Umbilical cord (tissue), 2 donors: Measurements from ENCODE around the gene ZER1. TPM values are rescaled to one million over a fixed set of nuclear protein-coding genes. Genes with fewer than 3 reads are reported as not detected.
"Not testable (repeated sequence)": the region's sequence is repeated elsewhere in the genome, so short reads cannot be mapped to it uniquely, and the experiment has no call there.

Source experiments
- DNase-seq: peaks from one replicate; pipeline ENCODE4 v3.0.0-alpha.2; 2015; ENCODE audit warnings: low spot score
- total RNA-seq: library from RNA; depleted of rRNA; stranded (reverse); fragments of >200 nt; gene quantifications from one replicate; pipeline ENCODE4 v1.2.3, GENCODE V29; 2014; ENCODE audit warnings: low replicate concordance; ENCODE audit not compliant: insufficient read depth

The ZER1 gene
- total RNA-seq, 1 donor from 2014 or later = 15.4 TPM

DNA sequence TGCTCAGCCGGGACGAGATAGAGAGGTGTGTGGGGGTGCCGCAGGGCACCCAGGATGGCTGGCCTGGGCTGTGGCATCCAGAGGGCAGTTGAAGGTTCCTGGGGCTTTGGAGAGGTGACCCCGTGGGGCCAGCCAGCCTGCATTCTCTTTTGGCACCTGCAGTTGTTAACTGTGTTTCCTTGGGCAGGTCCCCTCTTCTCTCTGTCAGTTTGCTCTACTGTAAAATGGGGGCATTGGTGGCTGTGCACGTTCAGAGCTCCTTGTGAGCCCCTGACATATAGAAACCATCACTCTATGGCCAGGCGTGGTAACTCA lies 56.3 kb downstream of the ZER1 start:
- DNase-seq = no peak

DNA sequence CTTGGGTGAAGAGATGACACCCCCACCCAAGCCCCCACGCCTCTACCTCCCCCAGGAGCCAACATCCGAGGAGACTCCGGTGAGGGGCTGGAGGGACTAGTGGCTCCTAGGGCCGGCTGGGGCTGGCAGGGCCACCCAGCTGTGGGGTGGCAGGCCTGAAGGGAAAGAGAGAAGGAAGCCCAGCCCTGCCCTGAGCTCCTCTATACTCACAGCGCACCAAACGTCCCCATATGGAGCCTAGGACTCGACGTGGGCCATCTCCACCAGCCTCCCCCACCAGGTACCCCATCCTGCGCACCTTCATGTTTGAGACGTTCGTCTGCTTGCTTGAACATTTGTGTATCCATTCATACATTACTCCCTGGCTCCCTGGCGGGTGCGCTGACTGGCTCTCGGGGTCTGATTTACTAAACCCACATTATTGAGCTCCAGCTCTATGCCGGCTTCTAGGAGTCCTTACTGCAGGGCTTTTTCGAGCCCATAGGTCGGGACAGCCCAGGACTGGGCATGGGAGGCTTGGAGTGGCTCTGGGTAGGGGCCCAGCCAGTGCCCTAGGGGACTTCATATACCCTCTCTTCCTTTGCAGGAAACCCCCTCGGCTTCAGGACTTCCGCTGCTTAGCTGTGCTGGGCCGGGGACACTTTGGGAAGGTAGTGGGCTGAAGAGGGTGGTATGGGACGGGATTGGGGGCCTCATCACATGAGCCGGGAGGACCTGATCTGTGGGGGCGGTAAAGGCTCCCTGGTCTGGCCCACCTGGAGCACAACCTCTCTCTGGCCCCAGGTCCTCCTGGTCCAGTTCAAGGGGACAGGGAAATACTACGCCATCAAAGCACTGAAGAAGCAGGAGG lies 56.9 kb downstream of the ZER1 start:
- DNase-seq = no peak

- no peak for DNase-seq
These were observed 57.7 kb downstream of the ZER1 start for GRCh38 chr9:128713941-128714573.

GRCh38 chr9:128713411-128713780 lies 58.3 kb downstream of the ZER1 start:
- DNase-seq = no peak

DNA sequence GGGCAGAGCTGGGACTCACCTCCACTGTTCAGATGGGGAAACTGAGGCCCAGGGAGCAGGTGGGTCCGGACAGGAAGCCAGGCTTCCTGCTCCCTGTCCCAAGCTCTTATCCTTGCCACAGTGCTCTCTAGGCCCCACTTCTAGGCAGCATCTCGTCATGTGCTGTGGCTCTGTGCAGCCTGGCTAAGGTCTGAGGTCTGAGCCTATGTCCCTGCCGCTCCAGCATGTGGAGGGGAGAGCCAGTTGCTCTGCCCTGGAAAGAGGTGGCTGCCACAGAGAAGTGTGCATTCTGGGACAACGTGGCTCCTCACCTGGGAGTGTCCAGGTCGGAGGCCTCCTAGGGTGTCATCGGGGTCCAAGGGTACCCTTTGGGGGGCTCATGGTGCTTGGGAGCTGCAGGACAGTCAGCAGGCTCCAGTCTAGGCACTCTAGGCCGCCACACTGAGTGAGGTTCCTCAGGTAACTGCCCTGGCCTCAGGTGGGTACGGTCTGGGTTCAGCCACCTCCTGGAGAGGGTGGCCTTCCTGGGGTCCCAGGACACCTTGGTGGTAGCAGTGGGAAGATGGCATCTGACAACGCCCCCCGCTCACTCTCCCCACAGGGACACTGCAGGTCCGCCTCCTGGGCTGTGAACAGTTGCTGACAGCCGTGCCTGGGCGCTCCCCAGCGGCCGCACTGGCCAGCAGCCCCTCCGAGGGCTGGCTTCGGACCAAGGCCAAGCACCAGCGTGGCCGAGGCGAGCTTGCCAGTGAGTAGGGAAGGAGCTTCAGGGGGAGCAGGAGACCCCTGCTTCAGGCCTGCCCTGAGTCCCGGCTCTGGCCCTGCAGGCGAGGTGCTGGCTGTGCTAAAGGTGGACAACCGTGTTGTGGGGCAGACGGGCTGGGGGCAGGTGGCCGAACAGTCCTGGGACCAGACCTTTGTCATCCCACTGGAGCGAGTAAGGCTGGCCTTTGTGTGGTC lies 59.0 kb downstream of the ZER1 start:
- no peak for DNase-seq

DNA sequence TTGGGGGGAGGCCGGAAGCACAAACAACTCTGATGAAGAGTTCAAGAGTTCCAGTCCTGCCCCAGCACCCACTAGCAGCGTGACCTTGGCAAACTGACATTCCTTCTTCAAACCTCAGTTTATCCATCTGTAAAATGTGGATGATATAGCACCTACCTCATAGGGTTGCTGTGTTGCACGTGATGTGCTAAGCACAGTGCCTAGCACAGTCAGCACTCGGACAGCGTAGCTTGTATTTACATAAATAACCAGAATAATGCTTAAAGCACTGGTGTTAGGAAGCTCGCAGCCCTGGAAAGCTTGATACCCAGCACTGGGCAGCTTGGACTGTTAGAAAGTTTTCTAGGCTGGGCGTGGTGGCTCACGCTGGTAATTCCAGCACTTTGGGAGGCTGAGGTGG lies 64.3 kb downstream of the ZER1 start:
- DNase-seq = no peak

DNA sequence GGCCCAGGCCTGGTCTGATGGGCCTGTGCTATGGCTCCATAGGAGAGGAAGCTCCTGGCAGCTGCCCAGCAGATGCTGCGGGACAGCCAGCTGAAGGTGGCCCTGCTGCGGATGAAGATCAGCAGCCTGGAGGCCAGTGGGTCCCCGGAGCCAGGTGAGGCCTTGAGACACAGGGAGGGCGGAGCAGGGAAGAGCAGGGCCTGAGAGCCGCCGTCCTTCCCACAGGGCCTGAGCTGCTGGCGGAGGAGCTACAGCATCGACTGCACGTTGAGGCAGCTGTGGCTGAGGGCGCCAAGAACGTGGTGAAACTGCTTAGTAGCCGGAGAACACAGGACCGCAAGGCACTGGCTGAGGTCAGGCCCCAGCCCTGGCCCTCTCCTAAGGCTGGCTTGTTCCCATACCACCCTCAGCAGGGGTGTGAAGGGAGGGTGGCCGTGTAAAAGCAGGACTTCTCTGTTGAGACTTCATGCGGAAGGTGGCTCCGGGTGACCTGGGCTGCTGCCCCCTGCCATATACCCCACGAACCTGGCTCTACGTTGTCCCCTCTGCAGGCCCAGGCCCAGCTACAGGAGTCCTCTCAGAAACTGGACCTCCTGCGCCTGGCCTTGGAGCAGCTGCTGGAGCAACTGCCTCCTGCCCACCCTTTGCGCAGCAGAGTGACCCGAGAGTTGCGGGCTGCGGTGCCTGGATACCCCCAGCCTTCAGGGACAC lies 64.9 kb downstream of the ZER1 start:
- DNase-seq = no peak

DNA sequence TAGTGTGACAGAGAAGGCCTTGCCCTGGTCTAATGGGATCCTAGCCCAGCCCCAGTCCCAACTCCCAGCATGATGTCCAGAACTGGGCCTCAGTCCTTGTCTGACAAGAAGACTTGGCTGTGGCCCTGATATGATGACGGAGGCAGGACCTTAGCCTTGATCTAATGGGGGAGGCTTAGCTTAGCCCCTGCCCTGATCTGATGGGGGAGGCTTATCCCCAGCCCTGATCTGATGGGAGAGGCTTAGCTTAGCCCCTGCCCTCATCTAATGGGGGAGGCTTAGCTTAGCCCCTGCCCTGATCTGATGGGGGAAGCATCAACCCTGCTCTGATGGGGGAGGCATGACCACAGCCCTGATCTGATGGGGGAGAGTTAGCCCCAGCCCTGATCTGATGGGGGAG lies 65.7 kb downstream of the ZER1 start:
- DNase-seq = no peak

DNA sequence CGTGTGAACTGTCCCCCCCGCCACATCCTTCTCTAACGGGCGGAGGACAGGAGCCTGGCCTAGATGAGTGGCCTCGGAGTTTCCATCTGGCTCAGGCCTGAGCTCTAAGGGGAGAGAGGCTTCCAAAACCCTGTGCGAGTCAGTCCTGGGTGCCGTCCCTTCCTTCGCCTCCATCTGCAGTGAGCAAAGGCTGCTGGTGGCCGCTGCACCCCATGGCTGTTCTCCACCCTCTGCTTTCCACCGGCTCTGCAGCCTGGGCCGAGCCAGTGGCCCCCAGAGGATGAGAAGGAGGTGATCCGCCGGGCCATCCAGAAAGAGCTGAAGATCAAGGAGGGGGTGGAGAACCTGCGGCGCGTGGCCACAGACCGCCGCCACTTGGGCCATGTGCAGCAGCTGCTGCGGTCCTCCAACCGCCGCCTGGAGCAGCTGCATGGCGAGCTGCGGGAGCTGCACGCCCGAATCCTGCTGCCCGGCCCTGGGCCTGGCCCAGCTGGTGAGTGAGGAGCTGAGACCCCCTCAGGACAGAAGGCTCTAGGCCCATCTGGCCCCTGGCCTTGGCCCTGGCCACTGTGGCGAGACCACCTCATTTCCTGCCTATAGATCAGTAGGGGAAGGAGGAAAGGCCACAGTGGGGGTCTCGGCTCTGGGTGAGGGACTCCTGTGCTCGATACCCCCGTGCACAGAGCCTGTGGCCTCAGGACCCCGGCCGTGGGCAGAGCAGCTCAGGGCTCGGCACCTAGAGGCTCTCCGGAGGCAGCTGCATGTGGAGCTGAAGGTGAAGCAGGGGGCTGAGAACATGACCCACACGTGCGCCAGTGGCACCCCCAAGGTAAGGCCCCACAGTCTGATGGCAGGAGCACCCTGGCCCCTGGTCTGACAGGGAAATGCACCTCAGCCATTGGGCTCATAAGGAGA lies 66.4 kb downstream of the ZER1 start:
- DNase-seq = no peak

GRCh38 chr9:128704356-128704670 lies 67.4 kb downstream of the ZER1 start:
- DNase-seq = no peak

DNA sequence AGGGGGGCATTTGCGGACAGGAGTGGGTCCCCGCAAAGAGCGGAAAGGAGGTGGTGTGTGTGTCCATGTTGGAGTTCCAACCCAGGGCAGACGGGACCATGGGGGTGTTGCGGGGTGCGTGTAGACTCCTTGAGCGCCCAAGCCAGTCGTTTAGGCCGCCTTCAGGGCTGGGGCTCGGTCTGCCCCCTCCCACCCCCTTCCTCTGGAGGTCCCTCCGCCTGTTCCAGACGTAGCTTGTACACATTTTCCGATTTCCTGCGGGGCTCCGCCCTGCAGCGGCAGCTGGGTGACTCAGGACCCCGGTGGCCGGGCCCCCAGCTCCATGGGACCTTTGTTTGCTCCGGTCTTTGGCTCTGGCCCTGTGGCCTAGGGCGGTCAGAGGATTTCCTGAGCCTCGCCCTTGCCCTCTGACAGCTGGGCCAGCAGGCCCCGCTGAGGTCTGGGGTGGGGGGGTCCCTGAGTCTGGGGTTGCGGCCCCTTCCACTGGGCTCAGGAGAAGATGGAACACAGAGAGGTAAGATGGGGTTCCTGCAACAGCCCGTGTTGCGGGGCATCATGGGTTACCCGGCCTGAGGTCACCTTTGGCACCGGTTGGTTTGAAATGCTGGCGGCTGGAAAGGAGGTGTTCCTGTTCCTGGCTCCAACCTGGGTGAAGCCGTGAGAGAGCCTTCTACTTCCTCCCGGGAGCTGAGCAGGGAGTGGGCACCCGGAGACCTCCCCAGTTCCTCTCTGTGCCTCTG lies 67.9 kb downstream of the ZER1 start:
- no peak for DNase-seq

GRCh38 chr9:128702949-128703615 lies 68.6 kb downstream of the ZER1 start:
- peak; percentile 26 for DNase-seq

DNA sequence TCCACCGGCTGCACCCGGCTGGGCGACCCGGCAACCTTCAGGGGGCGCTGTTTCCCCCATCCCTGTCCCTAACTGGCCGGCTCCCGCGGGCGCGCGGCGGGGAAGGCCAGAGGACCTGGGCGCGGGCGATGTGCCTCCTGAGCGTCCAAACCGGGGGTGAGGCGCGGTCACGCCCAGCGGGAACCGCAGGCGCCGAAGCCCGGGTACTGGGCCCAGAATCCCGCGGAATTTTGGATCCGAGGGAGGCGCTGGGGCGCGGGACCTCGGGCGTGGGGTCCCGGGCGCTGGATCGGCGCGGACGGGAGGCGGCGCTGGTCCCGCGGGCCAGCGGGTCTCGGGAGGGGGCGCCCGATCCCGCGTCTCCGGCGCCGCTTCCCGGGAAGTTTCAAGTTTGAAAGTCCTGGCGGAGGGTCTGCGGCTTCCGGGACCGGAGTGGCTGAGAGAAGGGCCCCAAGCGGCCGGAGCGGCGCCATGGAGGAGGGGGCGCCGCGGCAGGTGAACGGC lies 69.2 kb downstream of the ZER1 start, which contains the start of gene PKN3:
Gene PKN3, plus strand, starts transcription at position 59 of the 504 bp plus-strand sequence. Its CDS starts 413 bp downstream, at position 472.
- DNase-seq = peak; percentile 82

- no peak for DNase-seq
These were observed 70.4 kb downstream of the ZER1 start for GRCh38 chr9:128701227-128701854.

GRCh38 chr9:128699096-128699795 lies 72.5 kb downstream of the ZER1 start:
- DNase-seq = not testable (repeated sequence)

- no peak for DNase-seq
These were observed 74.6 kb downstream of the ZER1 start for GRCh38 chr9:128696923-128697707.

GRCh38 chr9:128694344-128694743 lies 77.4 kb downstream of the ZER1 start:
- DNase-seq = no peak
